Measurements from ENCODE around the gene CPNE8. TPM values are rescaled to one million over a fixed set of nuclear protein-coding genes. Genes with fewer than 3 reads are reported as not detected.

Gene CPNE8
- total and polyA plus RNA-seq, 7 donors: 10.5 to 27.7 (median 15.7) TPM

- Histone ChIP-seq H3K4me1 (no peaks in the 10 kb centered on the region), H3K27ac (no peak overlapping the region), H3K27me3 (no peaks in the 10 kb centered on the region), H3K9me3 (no peaks in the 10 kb centered on the region), H3K36me3 (no peaks in the 10 kb centered on the region), H3K4me3 (no peak overlapping the region)
- DNase-seq: no peak
- intact Hi-C loops (cut with DNase I): no loop called here
- TF ChIP-seq POLR2AphosphoS5 (IDR thresholded peaks at IDR 0.05) (no peak), CTCF (IDR thresholded peaks at IDR 0.05) (no peak), POLR2A (IDR thresholded peaks at IDR 0.05) (no peak), EP300 (IDR thresholded peaks at IDR 0.05) (no peak)
Observed at GRCh38 chr12:38628288-38628687, 277.1 kb downstream of the CPNE8 start.

GRCh38 chr12:38625306-38625705, 280.1 kb downstream of the CPNE8 start:
- TF ChIP-seq CTCF (IDR thresholded peaks at IDR 0.05) (no peak), POLR2AphosphoS5 (IDR thresholded peaks at IDR 0.05) (no peak)
- Histone ChIP-seq H3K4me1 (no peaks in the 10 kb centered on the region), H3K27me3 (no peaks in the 10 kb centered on the region), H3K27ac (no peak overlapping the region), H3K36me3 (no peaks in the 10 kb centered on the region), H3K4me3 (no peak overlapping the region), H3K9me3 (no peaks in the 10 kb centered on the region)
- intact Hi-C loops (cut with DNase I): no loop called here
- 91 to 93% methylated on average over 5 of the region's 5 CpGs for WGBS, 2 donors
- DNase-seq: no peak

- no peaks in the 10 kb centered on the region for H3K9me3 ChIP-seq
- DNase-seq: no peak
- no peak overlapping the region for H3K27ac ChIP-seq
- no peak overlapping the region for H3K4me3 ChIP-seq
- no peaks in the 10 kb centered on the region for H3K27me3 ChIP-seq
- 30 to 59% methylated on average over 2 of the region's 2 CpGs for WGBS, 2 donors
- no peak for TF ChIP-seq POLR2AphosphoS5 (IDR thresholded peaks at IDR 0.05)
- TF ChIP-seq EP300 (IDR thresholded peaks at IDR 0.05): no peak
- no peak for TF ChIP-seq POLR2A (IDR thresholded peaks at IDR 0.05)
- no peak for TF ChIP-seq CTCF (IDR thresholded peaks at IDR 0.05)
- no peaks in the 10 kb centered on the region for H3K36me3 ChIP-seq
- intact Hi-C loops (cut with DNase I): no loop called here
- no peaks in the 10 kb centered on the region for H3K4me1 ChIP-seq
Observed at GRCh38 chr12:38614171-38614570, 291.2 kb downstream of the CPNE8 start.

GRCh38 chr12:38610808-38611350, 294.5 kb downstream of the CPNE8 start:
- no peak overlapping the region for H3K4me3 ChIP-seq
- WGBS, 2 donors: 12 to 57% methylated on average over 2 of the region's 2 CpGs
- no peaks in the 10 kb centered on the region for H3K36me3 ChIP-seq
- H3K4me1 ChIP-seq: no peaks in the 10 kb centered on the region
- TF ChIP-seq CTCF (IDR thresholded peaks at IDR 0.05): no peak
- TF ChIP-seq POLR2AphosphoS5 (IDR thresholded peaks at IDR 0.05): no peak
- no peak for TF ChIP-seq POLR2A (IDR thresholded peaks at IDR 0.05)
- no peak for TF ChIP-seq EP300 (IDR thresholded peaks at IDR 0.05)
- intact Hi-C loops (cut with DNase I): no loop called here
- H3K27ac ChIP-seq: no peak overlapping the region
- DNase-seq: no peak
- H3K27me3 ChIP-seq: no peaks in the 10 kb centered on the region
- H3K9me3 ChIP-seq: no peaks in the 10 kb centered on the region

GRCh38 chr12:38607295-38607694, 298.1 kb downstream of the CPNE8 start:
- DNase-seq: no peak
- Histone ChIP-seq H3K4me3 (no peak overlapping the region), H3K27me3 (no peaks in the 10 kb centered on the region), H3K9me3 (no peaks in the 10 kb centered on the region), H3K27ac (no peak overlapping the region), H3K36me3 (no peaks in the 10 kb centered on the region), H3K4me1 (no peaks in the 10 kb centered on the region)
- TF ChIP-seq POLR2A (IDR thresholded peaks at IDR 0.05) (no peak), EP300 (IDR thresholded peaks at IDR 0.05) (no peak), CTCF (IDR thresholded peaks at IDR 0.05) (no peak), POLR2AphosphoS5 (IDR thresholded peaks at IDR 0.05) (no peak)
- 18 to 62% methylated on average over 1 of the region's 1 CpG for WGBS, 2 donors
- intact Hi-C loops (cut with DNase I): no loop called here

All from sigmoid colon (tissue), 7 donors.